Ectodermal cell (in vitro differentiated cells): ENCODE data around the gene ARL10.

ENCODE experiments used
- H3K27ac ChIP-seq: 2 replicates; pipeline ENCODE4 v1.7.0; 2013; ENCODE audit warnings: mild to moderate bottlenecking, low read depth, low read length; ENCODE audit not compliant: insufficient read depth, poor library complexity, severe bottlenecking
- H3K27me3 ChIP-seq: 2 replicates; pipeline ENCODE4 v1.7.0; 2013; ENCODE audit warnings: mild to moderate bottlenecking, low read length; ENCODE audit not compliant: insufficient read depth, control insufficient read depth, poor library complexity, severe bottlenecking
- H3K36me3 ChIP-seq: one replicate; pipeline ENCODE4 v1.7.0; 2013; ENCODE audit warnings: low read length; ENCODE audit not compliant: control insufficient read depth, insufficient read depth
- H3K4me1 ChIP-seq: one replicate; pipeline ENCODE4 v1.7.0; 2013; ENCODE audit warnings: low read length; ENCODE audit not compliant: control insufficient read depth, insufficient read depth
- H3K4me3 ChIP-seq: 2 replicates; pipeline ENCODE4 v1.7.0; 2013; ENCODE audit warnings: low read depth, low read length, control low read depth; ENCODE audit not compliant: insufficient read depth
- H3K9me3 ChIP-seq: 2 replicates; pipeline ENCODE4 v1.7.0; 2013; ENCODE audit warnings: mild to moderate bottlenecking, low read length, moderate library complexity; ENCODE audit not compliant: control insufficient read depth
- WGBS, 2 experiments: methylation state at CpG; one replicate each; pipeline ENCODE4 v1.1.7; 2013; ENCODE audit warnings: missing lambda C conversion rate in 2 of 2; 5-methylcytosine and 5-hydroxymethylcytosine counted together

The ARL10 gene

GRCh38 chr5:176381979-176382378 is 16.7 kb downstream of the ARL10 start:
- Histone ChIP-seq H3K4me1 (no peaks in the 10 kb centered on the region), H3K9me3 (no peaks in the 10 kb centered on the region), H3K36me3 (peaks cover 13% of the 10 kb centered on the region), H3K27ac (no peak overlapping the region), H3K4me3 (no peak overlapping the region), H3K27me3 (no peaks in the 10 kb centered on the region)
- 93 to 95% methylated on average over 3 of the region's 3 CpGs for WGBS, 2 experiments

- H3K4me3 ChIP-seq = no peak overlapping the region
- no peak overlapping the region for H3K27ac ChIP-seq
- no peaks in the 10 kb centered on the region for H3K27me3 ChIP-seq
- H3K9me3 ChIP-seq = no peaks in the 10 kb centered on the region
- H3K36me3 ChIP-seq = peaks cover 13% of the 10 kb centered on the region
- WGBS, 2 experiments = 91% methylated on average over 3 of the region's 3 CpGs
- peaks cover 5% of the 10 kb centered on the region for H3K4me1 ChIP-seq
Measured at GRCh38 chr5:176382721-176383120, 17.4 kb downstream of the ARL10 start.

DNA sequence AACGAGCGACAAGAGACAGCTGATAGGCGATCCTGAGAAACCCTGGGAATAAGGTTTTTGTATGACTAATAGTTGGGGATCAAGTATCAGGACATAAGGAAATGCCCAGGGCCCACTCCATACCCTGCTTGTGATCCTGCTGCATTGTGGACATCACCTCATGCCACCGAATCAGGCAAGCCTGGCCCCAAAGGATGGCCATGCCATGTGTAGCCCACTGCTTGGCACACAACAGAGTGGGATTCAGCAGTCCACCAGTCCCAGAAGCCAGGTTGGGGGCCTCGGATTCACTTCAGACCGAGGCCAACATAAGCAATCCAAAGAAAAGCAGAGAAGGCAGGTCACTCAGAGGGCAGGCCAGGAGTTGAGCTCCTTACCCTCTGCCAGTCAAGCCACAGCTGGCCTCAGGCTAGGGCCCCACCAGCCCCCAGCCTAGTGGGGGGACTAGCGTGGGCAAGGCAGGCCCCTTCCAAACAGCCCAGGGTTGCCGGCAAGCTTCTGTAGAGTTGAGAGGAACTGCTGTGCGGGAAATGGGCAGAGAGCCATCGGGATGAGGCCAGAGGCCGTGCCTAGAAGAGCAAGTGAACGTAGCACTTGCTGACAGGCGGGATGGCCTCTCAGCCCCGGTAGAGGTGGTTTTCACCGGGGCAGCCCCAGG is 18.1 kb downstream of the ARL10 start:
- 95 to 96% methylated on average over 15 of the region's 15 CpGs for WGBS, 2 experiments
- no peaks in the 10 kb centered on the region for H3K9me3 ChIP-seq
- no peaks in the 10 kb centered on the region for H3K27me3 ChIP-seq
- no peak overlapping the region for H3K4me3 ChIP-seq
- no peak overlapping the region for H3K27ac ChIP-seq
- peaks cover 13% of the 10 kb centered on the region for H3K36me3 ChIP-seq
- peaks cover 6% of the 10 kb centered on the region for H3K4me1 ChIP-seq

DNA sequence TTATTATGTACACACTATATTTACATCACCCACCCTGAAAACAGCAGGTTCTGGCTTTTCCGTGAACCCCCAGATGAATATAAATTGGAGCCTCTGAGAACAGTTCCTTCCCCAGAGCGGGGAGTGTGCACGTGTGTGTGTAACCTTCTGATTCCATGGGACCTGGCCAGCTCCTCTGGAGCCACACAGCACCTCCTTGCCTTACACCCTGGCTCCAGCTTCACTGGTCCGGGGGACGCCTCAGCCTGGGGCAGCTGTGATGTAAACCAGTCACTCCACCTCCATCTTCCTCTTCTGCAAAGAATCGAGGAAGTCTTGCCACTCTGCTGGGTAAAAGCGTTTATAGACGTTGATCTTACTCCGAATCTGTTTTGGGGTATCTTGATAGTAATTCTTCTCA is 18.7 kb downstream of the ARL10 start:
- no peak overlapping the region for H3K4me3 ChIP-seq
- H3K36me3 ChIP-seq = peaks cover 13% of the 10 kb centered on the region
- H3K27ac ChIP-seq = no peak overlapping the region
- H3K27me3 ChIP-seq = no peaks in the 10 kb centered on the region
- whole genome bisulfite sequencing, 2 experiments = 93 to 96% methylated on average over 9 of the region's 9 CpGs
- no peaks in the 10 kb centered on the region for H3K9me3 ChIP-seq
- H3K4me1 ChIP-seq = peaks cover 6% of the 10 kb centered on the region

GRCh38 chr5:176384366-176384930 is 19.2 kb downstream of the ARL10 start:
- Histone ChIP-seq H3K4me3 (no peak overlapping the region), H3K4me1 (peaks cover 6% of the 10 kb centered on the region), H3K36me3 (peaks cover 13% of the 10 kb centered on the region), H3K27ac (no peak overlapping the region), H3K27me3 (no peaks in the 10 kb centered on the region), H3K9me3 (no peaks in the 10 kb centered on the region)
- WGBS, 2 experiments = 93 to 94% methylated on average over 8 of the region's 8 CpGs

DNA sequence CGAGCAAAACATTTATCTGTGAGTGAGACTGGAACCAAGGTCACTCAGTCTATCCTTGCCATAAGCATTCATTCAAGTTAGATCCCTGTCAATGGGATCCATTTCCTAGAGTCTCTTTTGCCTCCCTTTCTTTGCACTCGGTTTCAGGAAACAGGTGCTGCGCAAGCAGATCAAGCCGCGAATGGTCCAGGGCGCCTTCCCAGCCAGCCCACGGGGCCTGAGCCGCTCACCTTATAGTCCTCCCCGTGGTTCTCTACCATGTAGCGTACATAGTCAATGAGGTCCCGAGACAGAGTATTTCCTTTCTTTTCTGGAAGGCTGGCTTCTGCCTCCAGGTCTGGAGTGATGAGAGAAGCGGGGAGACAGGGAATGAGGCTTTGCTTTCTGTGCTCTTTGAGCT is 19.7 kb downstream of the ARL10 start:
- Histone ChIP-seq H3K36me3 (peaks cover 13% of the 10 kb centered on the region), H3K27ac (no peak overlapping the region)

DNA sequence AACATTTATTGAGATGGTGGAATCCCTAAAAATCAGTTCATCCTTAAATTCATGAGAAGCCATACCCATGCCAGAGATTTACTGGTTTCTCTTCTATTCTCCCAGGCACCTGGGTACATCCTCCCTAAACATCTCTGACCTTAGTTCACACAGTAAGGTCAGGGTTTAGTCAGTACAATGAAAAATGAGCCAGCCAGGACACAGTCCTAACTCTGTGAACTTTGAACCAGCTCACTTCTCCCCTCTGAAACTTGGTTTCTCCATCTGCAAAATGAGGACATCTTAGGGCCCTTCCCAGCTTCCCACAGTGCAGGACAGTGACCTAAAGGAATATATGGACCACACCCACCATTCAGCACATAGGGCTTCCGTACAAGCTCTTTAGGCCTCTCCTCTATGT is 21.2 kb downstream of the ARL10 start:
- Histone ChIP-seq H3K9me3 (no peaks in the 10 kb centered on the region), H3K4me3 (no peak overlapping the region), H3K36me3 (peaks cover 13% of the 10 kb centered on the region), H3K4me1 (peaks cover 6% of the 10 kb centered on the region), H3K27me3 (no peaks in the 10 kb centered on the region), H3K27ac (no peak overlapping the region)
- WGBS, 2 experiments = 100% methylated on average over 1 of the region's 1 CpG

More for the DNA sequence above, 19.7 kb downstream of the ARL10 start:
- Histone ChIP-seq H3K27me3 (no peaks in the 10 kb centered on the region), H3K4me1 (peaks cover 6% of the 10 kb centered on the region), H3K9me3 (no peaks in the 10 kb centered on the region), H3K4me3 (no peak overlapping the region)
- WGBS, 2 experiments = 93 to 95% methylated on average over 12 of the region's 12 CpGs

GRCh38 chr5:176387384-176387925 is 22.2 kb downstream of the ARL10 start:
- H3K27me3 ChIP-seq = no peaks in the 10 kb centered on the region
- H3K36me3 ChIP-seq = peaks cover 13% of the 10 kb centered on the region
- no peaks in the 10 kb centered on the region for H3K9me3 ChIP-seq
- no peak overlapping the region for H3K27ac ChIP-seq
- H3K4me3 ChIP-seq = peak overlapping the region; percentile 97
- peaks cover 6% of the 10 kb centered on the region for H3K4me1 ChIP-seq
- WGBS, 2 experiments = 38 to 40% methylated on average over 8 of the region's 8 CpGs

- H3K27me3 ChIP-seq = no peaks in the 10 kb centered on the region
- WGBS, 2 experiments = 1% methylated on average over 29 of the region's 29 CpGs
- peaks cover 13% of the 10 kb centered on the region for H3K36me3 ChIP-seq
- H3K27ac ChIP-seq = peak overlapping the region; percentile 33
- H3K4me3 ChIP-seq = peak overlapping the region; percentile 97
- peaks cover 6% of the 10 kb centered on the region for H3K4me1 ChIP-seq
- no peaks in the 10 kb centered on the region for H3K9me3 ChIP-seq
Measured at GRCh38 chr5:176388003-176388443, 22.7 kb downstream of the ARL10 start.

GRCh38 chr5:176388444-176389134 is 23.3 kb downstream of the ARL10 start, which contains the start of the genes HIGD2A and NOP16:
Gene HIGD2A (plus strand): TSS chr5:176388751. CDS start chr5:176388820, 69 bp downstream.
Gene NOP16 (minus strand): TSS chr5:176388598. CDS start chr5:176388539, 59 bp downstream.
- no peaks in the 10 kb centered on the region for H3K9me3 ChIP-seq
- H3K4me1 ChIP-seq = peaks cover 6% of the 10 kb centered on the region
- H3K36me3 ChIP-seq = peaks cover 13% of the 10 kb centered on the region
- H3K27me3 ChIP-seq = no peaks in the 10 kb centered on the region
- peak within 1 kb of the TSS; percentile 97 for H3K27ac ChIP-seq
- 0 to 1% methylated on average over 47 of the region's 47 CpGs for WGBS, 2 experiments
- H3K4me3 ChIP-seq = peak within 1 kb of the TSS; percentile 97
